ENCODE measurements around the gene ZNF429. TPM values are rescaled to one million over a fixed set of nuclear protein-coding genes. Genes with fewer than 3 reads are reported as not detected.
"Not testable (repeated sequence)": the region's sequence is repeated elsewhere in the genome, so short reads cannot be mapped to it uniquely, and the experiment has no call there.

The ZNF429 gene
- polyA plus RNA-seq, 2 donors, result 2.7 TPM

DNA sequence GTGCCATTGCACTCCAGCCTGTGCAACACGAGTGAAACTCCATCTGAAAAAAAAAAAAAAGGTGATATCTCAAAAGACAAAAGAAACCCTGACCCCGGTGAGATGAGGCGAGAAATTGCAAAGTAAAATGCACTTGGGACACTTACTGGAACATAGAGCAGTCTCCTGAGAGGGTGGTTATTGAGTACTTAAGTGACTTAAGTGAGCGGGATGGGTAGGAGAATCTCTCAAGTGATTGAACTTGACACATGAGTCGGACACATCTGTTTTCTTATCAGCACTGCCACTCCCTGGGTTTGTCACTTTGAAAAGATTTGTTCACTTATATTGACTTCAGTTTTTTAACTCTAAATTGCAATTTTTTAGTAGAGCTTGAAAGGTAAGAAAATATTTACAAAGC is 2.8 kb downstream of the ZNF429 start:
- Histone ChIP-seq H3K27ac (ENCODE audit: low read depth in 2 of 2, low read length in 1 of 2) (no peak overlapping the region), H3K27me3 (ENCODE audit: control insufficient read depth in 1 of 2, insufficient read depth in 2 of 2, low read length in 2 of 2) (no peaks in the 10 kb centered on the region), H3K9me3 (ENCODE audit: control insufficient read depth in 2 of 2, insufficient read depth in 1 of 2, low read depth in 1 of 2, low read length in 1 of 2) (no peaks in the 10 kb centered on the region), H3K36me3 (ENCODE audit: control insufficient read depth in 2 of 2, insufficient read depth in 2 of 2, low read length in 1 of 2) (no peaks in the 10 kb centered on the region), H3K4me1 (ENCODE audit: control insufficient read depth in 2 of 2, insufficient read depth in 2 of 2, low read length in 1 of 2) (no peaks in the 10 kb centered on the region), H3K4me3 (ENCODE audit: low read depth in 1 of 2, low read length in 2 of 2) (no peak overlapping the region)
- WGBS, 2 donors, result 83 to 96% methylated on average over 5 of the region's 5 CpGs

DNA sequence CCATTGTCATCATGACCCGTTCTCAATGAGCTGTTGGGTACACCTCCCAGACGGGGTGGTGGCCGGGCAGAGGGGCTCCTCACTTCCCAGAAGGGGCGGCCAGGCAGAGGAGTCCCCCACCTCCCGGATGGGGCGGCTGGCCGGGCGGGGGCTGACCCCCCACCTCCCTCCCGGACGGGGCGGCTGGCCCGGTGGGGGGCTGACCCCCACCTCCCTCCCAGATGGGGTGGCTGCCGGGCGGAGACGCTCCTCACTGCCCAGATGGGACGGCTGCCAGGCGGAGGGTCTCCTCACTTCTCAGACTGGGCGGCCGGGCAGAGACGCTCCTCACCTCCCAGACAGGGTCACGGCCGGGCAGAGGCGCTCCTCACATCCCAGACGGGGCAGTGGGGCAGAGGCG is 5.7 kb downstream of the ZNF429 start:
- H3K36me3 ChIP-seq (ENCODE audit: control insufficient read depth in 2 of 2, insufficient read depth in 2 of 2, low read length in 1 of 2); H3K4me3 ChIP-seq (ENCODE audit: low read depth in 1 of 2, low read length in 2 of 2); H3K27me3 ChIP-seq (ENCODE audit: control insufficient read depth in 1 of 2, insufficient read depth in 2 of 2, low read length in 2 of 2); H3K4me1 ChIP-seq (ENCODE audit: control insufficient read depth in 2 of 2, insufficient read depth in 2 of 2, low read length in 1 of 2); H3K9me3 ChIP-seq (ENCODE audit: control insufficient read depth in 2 of 2, insufficient read depth in 1 of 2, low read depth in 1 of 2, low read length in 1 of 2); H3K27ac ChIP-seq (ENCODE audit: low read depth in 2 of 2, low read length in 1 of 2): not testable (repeated sequence)
- WGBS, 2 donors, result 95% methylated on average over 13 to 24 of the region's 25 CpGs

DNA sequence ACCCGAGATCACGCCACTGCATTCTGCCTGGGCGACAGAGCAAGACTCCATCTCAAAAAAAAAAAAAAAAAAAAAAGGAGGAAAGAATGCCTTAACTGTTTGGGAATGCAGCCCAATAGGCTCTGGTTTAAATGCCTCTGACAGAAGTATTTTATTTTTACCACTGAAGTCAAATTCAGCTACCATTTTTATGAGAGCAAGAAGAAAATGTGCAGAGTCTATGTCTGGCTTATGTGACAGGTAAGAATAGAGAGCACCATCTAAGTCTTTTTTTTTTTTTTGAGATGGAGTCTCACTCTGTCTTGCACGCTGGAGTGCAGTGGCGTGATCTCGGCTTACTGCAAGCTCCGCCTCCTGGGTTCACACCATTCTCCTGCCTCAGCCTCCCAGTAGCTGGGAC is 7.2 kb downstream of the ZNF429 start:
- not testable (repeated sequence) for H3K36me3 ChIP-seq (ENCODE audit: control insufficient read depth in 2 of 2, insufficient read depth in 2 of 2, low read length in 1 of 2); H3K4me3 ChIP-seq (ENCODE audit: low read depth in 1 of 2, low read length in 2 of 2); H3K27ac ChIP-seq (ENCODE audit: low read depth in 2 of 2, low read length in 1 of 2); H3K4me1 ChIP-seq (ENCODE audit: control insufficient read depth in 2 of 2, insufficient read depth in 2 of 2, low read length in 1 of 2); H3K27me3 ChIP-seq (ENCODE audit: control insufficient read depth in 1 of 2, insufficient read depth in 2 of 2, low read length in 2 of 2); H3K9me3 ChIP-seq (ENCODE audit: control insufficient read depth in 2 of 2, insufficient read depth in 1 of 2, low read depth in 1 of 2, low read length in 1 of 2)
- 92 to 97% methylated on average over 7 of the region's 7 CpGs for WGBS, 2 donors

DNA sequence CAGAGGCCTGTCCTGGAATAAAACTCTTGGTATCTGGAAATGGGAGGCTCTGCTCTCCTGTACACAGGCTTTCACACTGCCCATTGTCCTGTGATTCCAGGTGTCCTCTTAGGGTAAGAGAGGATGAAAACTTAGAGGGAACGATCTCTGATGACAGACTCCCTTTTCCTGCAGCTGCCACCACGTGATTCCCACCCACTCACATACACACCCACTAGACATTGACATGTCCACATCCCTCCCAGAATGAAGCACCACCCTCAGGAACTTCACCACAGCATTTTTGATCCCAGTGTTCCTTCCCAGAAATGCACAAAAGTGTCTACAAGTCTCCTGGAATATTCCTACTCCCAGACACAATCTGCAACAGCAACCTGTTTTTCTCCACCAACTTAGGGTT is 8.2 kb downstream of the ZNF429 start:
- no peaks in the 10 kb centered on the region for H3K9me3 ChIP-seq (ENCODE audit: control insufficient read depth in 2 of 2, insufficient read depth in 1 of 2, low read depth in 1 of 2, low read length in 1 of 2)
- WGBS, 2 donors, result 49 to 84% methylated on average over 2 of the region's 2 CpGs
- no peak overlapping the region for H3K4me3 ChIP-seq (ENCODE audit: low read depth in 1 of 2, low read length in 2 of 2)
- no peaks in the 10 kb centered on the region for H3K36me3 ChIP-seq (ENCODE audit: control insufficient read depth in 2 of 2, insufficient read depth in 2 of 2, low read length in 1 of 2)
- H3K27me3 ChIP-seq (ENCODE audit: control insufficient read depth in 1 of 2, insufficient read depth in 2 of 2, low read length in 2 of 2), result no peaks in the 10 kb centered on the region
- no peak overlapping the region for H3K27ac ChIP-seq (ENCODE audit: low read depth in 2 of 2, low read length in 1 of 2)
- H3K4me1 ChIP-seq (ENCODE audit: control insufficient read depth in 2 of 2, insufficient read depth in 2 of 2, low read length in 1 of 2), result no peaks in the 10 kb centered on the region

DNA sequence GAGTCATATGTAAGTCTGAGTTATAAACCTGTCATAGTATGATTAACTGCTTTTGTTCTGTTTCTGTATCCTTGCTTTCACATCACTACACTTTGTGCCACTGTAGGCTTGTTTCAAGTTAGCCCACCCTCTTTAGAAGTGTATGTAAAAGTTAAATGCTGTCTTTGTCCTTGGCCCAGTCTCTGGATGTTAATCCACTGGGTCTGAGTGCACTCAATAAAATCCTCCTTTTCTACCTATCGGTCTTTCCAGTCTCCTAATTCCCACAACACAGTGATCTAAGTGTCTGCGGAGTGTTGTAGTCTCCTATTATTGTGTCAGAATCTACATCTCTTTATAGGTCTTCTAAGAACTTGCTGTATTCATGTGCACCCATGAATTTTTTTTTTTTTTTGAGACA is 14.1 kb downstream of the ZNF429 start:
- H3K27ac ChIP-seq (ENCODE audit: low read depth in 2 of 2, low read length in 1 of 2), result no peak overlapping the region
- H3K9me3 ChIP-seq (ENCODE audit: control insufficient read depth in 2 of 2, insufficient read depth in 1 of 2, low read depth in 1 of 2, low read length in 1 of 2), result peaks cover 0 to 23% of the 10 kb centered on the region in 2 donors
- H3K36me3 ChIP-seq (ENCODE audit: control insufficient read depth in 2 of 2, insufficient read depth in 2 of 2, low read length in 1 of 2), result peaks cover 9 to 11% of the 10 kb centered on the region in 2 donors
- H3K4me1 ChIP-seq (ENCODE audit: control insufficient read depth in 2 of 2, insufficient read depth in 2 of 2, low read length in 1 of 2), result no peaks in the 10 kb centered on the region
- H3K27me3 ChIP-seq (ENCODE audit: control insufficient read depth in 1 of 2, insufficient read depth in 2 of 2, low read length in 2 of 2), result no peaks in the 10 kb centered on the region
- 96 to 97% methylated on average over 2 of the region's 2 CpGs for WGBS, 2 donors
- H3K4me3 ChIP-seq (ENCODE audit: low read depth in 1 of 2, low read length in 2 of 2), result no peak overlapping the region

DNA sequence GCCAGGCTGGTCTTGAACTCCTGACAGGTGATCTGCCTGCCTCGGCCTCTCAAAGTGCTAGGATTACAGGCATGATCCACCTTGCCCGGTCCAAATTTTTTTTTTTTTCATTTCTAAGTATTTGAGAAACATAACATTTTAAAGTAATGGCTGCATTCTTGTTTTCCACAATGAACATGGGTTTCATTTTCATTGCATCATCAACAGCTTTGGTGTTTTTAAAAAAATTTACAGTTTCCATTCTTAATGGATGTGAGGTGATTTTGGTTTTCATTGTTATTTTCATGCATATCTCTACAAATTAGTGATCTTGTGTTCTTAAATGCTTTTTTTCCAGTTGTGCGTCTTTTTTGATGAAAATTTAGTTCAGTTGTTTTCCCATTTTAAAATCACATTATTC is 27.5 kb downstream of the ZNF429 start:
- Histone ChIP-seq H3K36me3 (ENCODE audit: control insufficient read depth in 2 of 2, insufficient read depth in 2 of 2, low read length in 1 of 2) (no peaks in the 10 kb centered on the region), H3K27me3 (ENCODE audit: control insufficient read depth in 1 of 2, insufficient read depth in 2 of 2, low read length in 2 of 2) (no peaks in the 10 kb centered on the region), H3K4me3 (ENCODE audit: low read depth in 1 of 2, low read length in 2 of 2) (no peak overlapping the region), H3K27ac (ENCODE audit: low read depth in 2 of 2, low read length in 1 of 2) (no peak overlapping the region), H3K4me1 (ENCODE audit: control insufficient read depth in 2 of 2, insufficient read depth in 2 of 2, low read length in 1 of 2) (no peaks in the 10 kb centered on the region), H3K9me3 (ENCODE audit: control insufficient read depth in 2 of 2, insufficient read depth in 1 of 2, low read depth in 1 of 2, low read length in 1 of 2) (peaks cover 0 to 4% of the 10 kb centered on the region in 2 donors)
- 98 to 99% methylated on average over 3 of the region's 3 CpGs for WGBS, 2 donors

DNA sequence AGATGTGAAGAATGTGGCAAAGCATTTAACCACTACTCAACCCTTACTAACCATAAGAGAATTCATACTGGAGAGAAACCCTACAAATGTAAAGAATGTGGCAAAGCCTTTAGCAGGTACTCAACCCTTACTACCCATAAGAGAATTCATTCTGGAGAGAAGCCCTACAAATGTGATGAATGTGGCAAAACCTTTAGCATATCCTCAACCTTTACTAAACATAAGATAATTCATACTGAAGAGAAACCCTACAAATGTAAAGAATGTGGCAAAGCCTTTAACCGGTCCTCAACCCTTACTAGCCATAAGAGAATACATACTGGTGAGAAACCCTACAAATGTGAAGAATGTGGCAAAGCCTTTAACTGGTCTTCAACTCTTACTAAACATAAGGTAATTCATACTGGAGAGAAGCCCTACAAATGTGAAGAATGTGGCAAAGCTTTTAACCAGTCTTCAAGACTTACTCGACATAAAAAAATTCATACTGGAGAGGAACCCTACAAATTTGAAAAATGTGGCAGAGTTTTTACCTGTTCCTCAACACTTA is 31.4 kb downstream of the ZNF429 start:
- not testable (repeated sequence) for H3K27ac ChIP-seq (ENCODE audit: low read depth in 2 of 2, low read length in 1 of 2); H3K9me3 ChIP-seq (ENCODE audit: control insufficient read depth in 2 of 2, insufficient read depth in 1 of 2, low read depth in 1 of 2, low read length in 1 of 2); H3K36me3 ChIP-seq (ENCODE audit: control insufficient read depth in 2 of 2, insufficient read depth in 2 of 2, low read length in 1 of 2); H3K27me3 ChIP-seq (ENCODE audit: control insufficient read depth in 1 of 2, insufficient read depth in 2 of 2, low read length in 2 of 2); H3K4me1 ChIP-seq (ENCODE audit: control insufficient read depth in 2 of 2, insufficient read depth in 2 of 2, low read length in 1 of 2); H3K4me3 ChIP-seq (ENCODE audit: low read depth in 1 of 2, low read length in 2 of 2)
- 96 to 99% methylated on average over 2 of the region's 2 CpGs for WGBS, 2 donors

DNA sequence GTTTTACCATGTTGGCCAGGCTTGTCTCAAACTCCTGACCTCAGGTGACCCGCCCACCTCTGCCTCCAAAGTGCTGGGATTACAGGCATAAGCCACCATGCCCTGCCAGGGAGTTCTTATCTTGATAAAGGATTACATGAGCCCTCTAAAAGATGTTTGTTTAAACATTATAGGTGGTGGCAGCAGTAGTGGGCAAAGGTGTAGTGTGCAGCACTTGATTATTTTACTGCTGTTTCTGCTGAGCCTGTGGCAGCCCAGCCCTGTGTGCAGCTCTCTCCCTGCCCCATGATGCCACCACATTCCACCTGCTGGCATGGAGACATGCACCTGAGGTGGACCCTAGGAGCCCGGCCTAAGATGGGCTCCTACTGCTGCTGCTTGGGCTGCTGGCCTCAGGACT is 54.0 kb downstream of the ZNF429 start:
- Histone ChIP-seq H3K4me3 (ENCODE audit: low read depth in 1 of 2, low read length in 2 of 2) (no peak overlapping the region), H3K9me3 (ENCODE audit: control insufficient read depth in 2 of 2, insufficient read depth in 1 of 2, low read depth in 1 of 2, low read length in 1 of 2) (peaks cover 2 to 13% of the 10 kb centered on the region in 2 donors), H3K4me1 (ENCODE audit: control insufficient read depth in 2 of 2, insufficient read depth in 2 of 2, low read length in 1 of 2) (no peaks in the 10 kb centered on the region), H3K36me3 (ENCODE audit: control insufficient read depth in 2 of 2, insufficient read depth in 2 of 2, low read length in 1 of 2) (no peaks in the 10 kb centered on the region), H3K27ac (ENCODE audit: low read depth in 2 of 2, low read length in 1 of 2) (no peak overlapping the region), H3K27me3 (ENCODE audit: control insufficient read depth in 1 of 2, insufficient read depth in 2 of 2, low read length in 2 of 2) (no peaks in the 10 kb centered on the region)
- 77 to 90% methylated on average over 2 of the region's 2 CpGs for WGBS, 2 donors

DNA sequence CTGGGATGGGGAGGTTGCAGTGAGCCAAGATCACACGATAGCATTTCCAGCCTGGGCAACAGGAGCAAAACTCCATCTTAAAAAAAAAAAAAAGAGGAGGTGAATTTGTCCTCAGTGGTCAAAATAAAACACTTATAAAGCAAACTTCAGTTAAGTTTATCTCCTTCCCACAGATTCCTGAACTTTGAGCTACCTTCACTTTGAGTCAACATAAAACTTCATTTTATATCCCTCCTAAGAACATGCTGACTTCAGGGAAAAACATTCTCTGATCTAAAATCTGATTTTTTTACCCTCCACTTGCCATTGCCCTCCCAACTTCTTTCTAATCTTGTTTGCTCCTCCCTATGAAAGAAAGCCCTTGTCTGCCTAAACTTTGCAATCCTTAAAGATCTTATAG is 59.0 kb downstream of the ZNF429 start:
- Histone ChIP-seq H3K27me3 (ENCODE audit: control insufficient read depth in 1 of 2, insufficient read depth in 2 of 2, low read length in 2 of 2) (no peaks in the 10 kb centered on the region), H3K4me3 (ENCODE audit: low read depth in 1 of 2, low read length in 2 of 2) (no peak overlapping the region), H3K9me3 (ENCODE audit: control insufficient read depth in 2 of 2, insufficient read depth in 1 of 2, low read depth in 1 of 2, low read length in 1 of 2) (peaks cover 0 to 11% of the 10 kb centered on the region in 2 donors), H3K36me3 (ENCODE audit: control insufficient read depth in 2 of 2, insufficient read depth in 2 of 2, low read length in 1 of 2) (no peaks in the 10 kb centered on the region), H3K27ac (ENCODE audit: low read depth in 2 of 2, low read length in 1 of 2) (no peak overlapping the region), H3K4me1 (ENCODE audit: control insufficient read depth in 2 of 2, insufficient read depth in 2 of 2, low read length in 1 of 2) (no peaks in the 10 kb centered on the region)
- 59 to 73% methylated on average over 1 of the region's 1 CpG for WGBS, 2 donors

DNA sequence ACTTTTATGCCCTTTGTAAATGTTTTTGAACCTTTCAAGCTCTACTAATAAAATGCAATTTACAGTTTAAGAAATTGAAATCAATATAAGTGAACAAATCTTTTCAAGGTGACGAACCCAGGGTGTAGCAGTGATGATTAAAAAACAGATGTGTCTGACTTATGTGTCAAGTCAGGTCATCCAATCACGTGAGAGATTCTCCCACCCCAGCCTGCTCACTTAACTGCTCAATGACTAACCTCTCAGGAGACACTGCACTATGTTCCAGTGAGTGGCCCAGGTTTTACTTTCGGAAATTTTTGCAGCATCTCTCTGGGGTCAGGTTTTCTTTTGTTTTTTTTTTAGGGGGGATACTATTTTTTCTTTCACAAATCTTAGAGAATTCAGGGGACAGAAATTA is 60.7 kb downstream of the ZNF429 start:
- 66 to 70% methylated on average over 3 of the region's 3 CpGs for WGBS, 2 donors
- Histone ChIP-seq H3K36me3 (ENCODE audit: control insufficient read depth in 2 of 2, insufficient read depth in 2 of 2, low read length in 1 of 2) (no peaks in the 10 kb centered on the region), H3K4me1 (ENCODE audit: control insufficient read depth in 2 of 2, insufficient read depth in 2 of 2, low read length in 1 of 2) (no peaks in the 10 kb centered on the region), H3K9me3 (ENCODE audit: control insufficient read depth in 2 of 2, insufficient read depth in 1 of 2, low read depth in 1 of 2, low read length in 1 of 2) (peaks cover under 1 to 11% of the 10 kb centered on the region in 2 donors), H3K4me3 (ENCODE audit: low read depth in 1 of 2, low read length in 2 of 2) (no peak overlapping the region), H3K27ac (ENCODE audit: low read depth in 2 of 2, low read length in 1 of 2) (no peak overlapping the region), H3K27me3 (ENCODE audit: control insufficient read depth in 1 of 2, insufficient read depth in 2 of 2, low read length in 2 of 2) (no peaks in the 10 kb centered on the region)
